ENCODE measurements around the gene PPM1F. TPM values are rescaled to one million over a fixed set of nuclear protein-coding genes. Genes with fewer than 3 reads are reported as not detected.
"Not testable (repeated sequence)": the region's sequence is repeated elsewhere in the genome, so short reads cannot be mapped to it uniquely, and the experiment has no call there.

The PPM1F gene
- total and polyA plus RNA-seq, 4 donors = 5.9 to 65.1 (median 32.0) TPM

DNA sequence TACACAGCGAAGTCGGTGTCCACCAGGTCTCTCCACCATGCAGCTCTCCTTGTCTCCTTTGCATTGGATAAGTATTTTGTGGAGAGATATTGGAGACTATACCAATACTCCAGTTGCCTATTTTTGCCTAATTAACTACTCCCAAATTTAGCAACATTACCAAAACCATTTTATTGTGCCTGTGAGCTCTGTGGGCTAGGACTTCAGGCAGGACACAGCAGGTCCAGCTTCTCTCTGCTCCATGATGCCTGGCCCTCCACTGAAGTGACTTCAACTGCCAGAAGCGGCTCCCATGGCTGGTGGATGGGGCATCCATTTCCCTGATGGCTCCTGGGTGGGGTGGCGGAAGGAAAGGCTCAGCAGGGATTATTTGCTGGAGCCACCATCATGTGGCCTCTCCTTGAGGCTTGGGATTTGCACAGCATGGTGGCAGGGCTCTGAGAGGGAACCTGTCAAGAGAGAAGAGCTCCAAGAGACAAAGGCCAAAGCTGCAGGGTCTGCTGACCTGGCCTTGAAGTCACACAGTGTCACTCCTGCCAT, 48.3 kb downstream of the PPM1F start:
- Histone ChIP-seq H3K36me3 (ENCODE audit: control insufficient read depth in 1 of 2, insufficient read depth in 2 of 2, low read length in 1 of 2) (no peaks in the 10 kb centered on the region), H3K4me1 (ENCODE audit: control insufficient read depth in 1 of 2, insufficient read depth in 2 of 2, low read length in 2 of 2) (no peaks in the 10 kb centered on the region), H3K4me3 (ENCODE audit: low read length in 2 of 2) (no peak overlapping the region), H3K27me3 (ENCODE audit: control insufficient read depth in 1 of 2, insufficient read depth in 2 of 2, low read length in 1 of 2) (no peaks in the 10 kb centered on the region), H3K27ac (ENCODE audit: low read depth in 1 of 2, low read length in 2 of 2) (no peak overlapping the region), H3K9me3 (ENCODE audit: control insufficient read depth, low read length) (no peaks in the 10 kb centered on the region)
- DNase-seq (no peak), ATAC-seq (ENCODE audit: low FRiP score) (no peak)
- intact Hi-C loops (cut with DNase I) = no loop called here
- 97 to 98% methylated on average over 4 of the region's 4 CpGs for WGBS, 2 donors

DNA sequence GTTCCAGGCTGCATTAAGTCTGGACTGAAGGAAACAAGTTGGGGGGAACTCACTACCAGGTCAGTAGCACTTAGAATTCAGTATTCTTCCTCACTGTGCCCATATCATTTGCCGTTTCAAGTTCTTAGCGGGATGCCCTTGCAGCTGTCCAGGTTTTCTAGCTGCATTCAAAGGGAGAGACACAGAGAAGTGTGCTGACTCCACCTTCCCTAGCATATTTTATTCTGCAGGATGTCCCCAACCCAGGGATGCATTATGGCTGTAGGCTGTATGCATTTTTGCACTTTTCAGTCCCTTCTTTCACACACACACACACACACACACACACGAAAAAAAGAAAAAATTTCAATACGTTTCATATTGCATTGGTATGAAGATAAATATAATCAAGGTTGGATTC, 49.4 kb downstream of the PPM1F start:
- Histone ChIP-seq H3K4me3 (ENCODE audit: low read length in 2 of 2) (no peak overlapping the region), H3K27me3 (ENCODE audit: control insufficient read depth in 1 of 2, insufficient read depth in 2 of 2, low read length in 1 of 2) (no peaks in the 10 kb centered on the region), H3K9me3 (ENCODE audit: control insufficient read depth, low read length) (no peaks in the 10 kb centered on the region), H3K27ac (ENCODE audit: low read depth in 1 of 2, low read length in 2 of 2) (no peak overlapping the region), H3K4me1 (ENCODE audit: control insufficient read depth in 1 of 2, insufficient read depth in 2 of 2, low read length in 2 of 2) (no peaks in the 10 kb centered on the region), H3K36me3 (ENCODE audit: control insufficient read depth in 1 of 2, insufficient read depth in 2 of 2, low read length in 1 of 2) (no peaks in the 10 kb centered on the region)
- 86% methylated on average over 4 of the region's 4 CpGs for WGBS, 2 donors
- intact Hi-C loops (cut with DNase I) = no loop called here
- ATAC-seq (ENCODE audit: low FRiP score) (no peak), DNase-seq (no peak)

DNA sequence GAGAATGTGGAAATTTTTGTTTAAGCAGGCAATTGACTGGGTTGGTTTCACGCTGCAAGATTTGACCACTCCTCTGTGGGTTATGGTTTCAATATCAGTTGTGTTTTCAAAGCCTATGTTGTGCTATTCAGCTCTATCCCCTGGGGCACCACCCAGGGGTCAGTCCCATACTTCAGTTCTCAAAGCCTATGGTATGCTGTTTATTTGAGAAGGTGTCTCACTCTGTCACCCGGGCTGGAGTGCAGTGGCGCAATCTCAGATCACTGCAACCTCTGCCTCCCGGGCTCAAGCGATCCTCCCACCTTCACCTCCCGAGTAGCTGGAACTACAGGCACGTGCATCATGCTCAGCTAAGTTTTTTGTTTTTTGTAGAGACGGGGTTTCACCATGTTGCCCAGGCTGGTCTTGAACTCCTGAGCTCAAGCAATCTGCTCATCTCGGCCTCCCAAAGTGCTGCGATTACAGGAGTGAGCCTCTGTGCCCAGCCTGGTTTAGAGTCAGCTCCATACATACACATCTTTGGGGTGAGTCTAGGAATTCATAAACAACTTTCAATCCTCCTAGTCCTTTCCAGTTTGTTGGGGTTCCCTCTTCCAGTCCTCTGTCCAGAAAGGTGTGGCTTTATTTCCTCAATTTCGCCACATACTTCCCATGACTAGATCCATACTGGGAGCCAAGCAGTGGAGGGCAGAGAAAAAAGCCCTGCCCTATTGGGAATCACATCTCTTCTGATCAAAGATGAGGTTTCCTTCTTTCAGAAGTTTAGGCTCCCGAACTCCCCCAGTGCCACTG, 50.2 kb downstream of the PPM1F start:
- no peaks in the 10 kb centered on the region for H3K4me1 ChIP-seq (ENCODE audit: control insufficient read depth in 1 of 2, insufficient read depth in 2 of 2, low read length in 2 of 2)
- intact Hi-C loops (cut with DNase I) = no loop called here
- H3K27ac ChIP-seq (ENCODE audit: low read depth in 1 of 2, low read length in 2 of 2) = no peak overlapping the region
- H3K9me3 ChIP-seq (ENCODE audit: control insufficient read depth, low read length) = no peaks in the 10 kb centered on the region
- WGBS, 2 donors = 91 to 92% methylated on average over 12 of the region's 12 CpGs
- no peak for ATAC-seq (ENCODE audit: low FRiP score)
- DNase-seq = no peak
- no peaks in the 10 kb centered on the region for H3K36me3 ChIP-seq (ENCODE audit: control insufficient read depth in 1 of 2, insufficient read depth in 2 of 2, low read length in 1 of 2)
- H3K4me3 ChIP-seq (ENCODE audit: low read length in 2 of 2) = no peak overlapping the region
- no peaks in the 10 kb centered on the region for H3K27me3 ChIP-seq (ENCODE audit: control insufficient read depth in 1 of 2, insufficient read depth in 2 of 2, low read length in 1 of 2)

DNA sequence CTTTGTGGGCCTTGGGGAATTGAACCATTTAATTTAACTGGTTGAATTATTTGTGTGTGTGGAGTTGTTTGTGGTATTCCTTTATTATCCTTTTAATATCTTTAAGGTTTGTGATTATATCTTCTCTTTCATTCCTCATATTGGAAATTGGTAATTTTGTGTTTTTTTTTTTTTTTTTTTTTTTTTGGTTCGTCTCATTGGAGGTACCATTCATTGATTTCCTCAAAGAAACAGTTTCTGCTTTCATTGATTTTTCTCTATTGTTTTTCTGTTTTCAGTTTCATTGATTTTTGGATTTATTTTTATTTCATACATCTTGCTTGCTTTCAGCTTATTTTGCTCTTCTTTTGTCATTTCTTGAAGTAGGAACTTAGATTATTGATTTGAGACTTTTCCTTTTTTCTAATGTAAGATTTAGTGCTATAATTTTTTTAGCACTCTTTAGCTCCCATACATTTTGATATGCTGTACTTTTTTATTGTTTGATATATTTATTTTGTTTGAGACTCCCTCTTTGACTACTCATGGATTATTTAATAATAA, 54.2 kb downstream of the PPM1F start:
- Histone ChIP-seq H3K27ac (ENCODE audit: low read depth in 1 of 2, low read length in 2 of 2) (no peak overlapping the region), H3K4me1 (ENCODE audit: control insufficient read depth in 1 of 2, insufficient read depth in 2 of 2, low read length in 2 of 2) (no peaks in the 10 kb centered on the region), H3K27me3 (ENCODE audit: control insufficient read depth in 1 of 2, insufficient read depth in 2 of 2, low read length in 1 of 2) (no peaks in the 10 kb centered on the region), H3K9me3 (ENCODE audit: control insufficient read depth, low read length) (no peaks in the 10 kb centered on the region), H3K4me3 (ENCODE audit: low read length in 2 of 2) (no peak overlapping the region), H3K36me3 (ENCODE audit: control insufficient read depth in 1 of 2, insufficient read depth in 2 of 2, low read length in 1 of 2) (no peaks in the 10 kb centered on the region)
- WGBS, 2 donors = 76 to 93% methylated on average over 1 of the region's 1 CpG
- no peak for DNase-seq
- no peak for ATAC-seq (ENCODE audit: low FRiP score)
- intact Hi-C loops (cut with DNase I) = no loop called here

DNA sequence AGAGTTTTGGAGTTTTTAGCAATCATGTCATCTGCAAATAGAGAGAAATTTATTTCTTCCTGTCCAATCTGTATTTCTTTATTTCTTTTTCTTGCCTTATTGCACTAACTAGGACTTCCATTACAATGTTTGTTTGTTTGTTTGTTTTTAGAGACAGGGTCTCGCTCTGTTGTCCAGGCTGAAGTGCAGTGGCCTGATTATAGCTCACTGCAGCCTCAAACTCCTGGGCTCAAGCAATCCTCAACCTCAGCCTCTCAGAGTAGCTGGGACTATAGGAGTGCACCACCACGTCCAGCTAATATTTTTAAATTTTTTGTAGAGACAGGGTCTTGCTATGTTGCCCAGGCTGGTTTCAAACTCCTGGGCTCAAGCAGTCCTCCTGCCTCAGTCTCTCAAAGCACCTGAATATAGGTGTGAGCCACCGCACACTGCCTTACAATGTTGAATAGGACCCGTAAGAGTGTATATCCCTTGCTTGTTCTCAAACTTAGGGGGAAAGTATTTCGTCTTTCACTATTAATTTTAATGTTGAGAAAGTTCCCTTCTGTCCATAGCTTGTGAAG, 55.6 kb downstream of the PPM1F start:
- no peak for DNase-seq
- no peak for ATAC-seq (ENCODE audit: low FRiP score)
- Histone ChIP-seq H3K36me3 (ENCODE audit: control insufficient read depth in 1 of 2, insufficient read depth in 2 of 2, low read length in 1 of 2) (no peaks in the 10 kb centered on the region), H3K4me1 (ENCODE audit: control insufficient read depth in 1 of 2, insufficient read depth in 2 of 2, low read length in 2 of 2) (no peaks in the 10 kb centered on the region), H3K9me3 (ENCODE audit: control insufficient read depth, low read length) (no peaks in the 10 kb centered on the region), H3K27me3 (ENCODE audit: control insufficient read depth in 1 of 2, insufficient read depth in 2 of 2, low read length in 1 of 2) (no peaks in the 10 kb centered on the region), H3K27ac (ENCODE audit: low read depth in 1 of 2, low read length in 2 of 2) (no peak overlapping the region), H3K4me3 (ENCODE audit: low read length in 2 of 2) (no peak overlapping the region)
- WGBS, 2 donors = 92% methylated on average over 5 of the region's 5 CpGs
- intact Hi-C loops (cut with DNase I) = no loop called here

DNA sequence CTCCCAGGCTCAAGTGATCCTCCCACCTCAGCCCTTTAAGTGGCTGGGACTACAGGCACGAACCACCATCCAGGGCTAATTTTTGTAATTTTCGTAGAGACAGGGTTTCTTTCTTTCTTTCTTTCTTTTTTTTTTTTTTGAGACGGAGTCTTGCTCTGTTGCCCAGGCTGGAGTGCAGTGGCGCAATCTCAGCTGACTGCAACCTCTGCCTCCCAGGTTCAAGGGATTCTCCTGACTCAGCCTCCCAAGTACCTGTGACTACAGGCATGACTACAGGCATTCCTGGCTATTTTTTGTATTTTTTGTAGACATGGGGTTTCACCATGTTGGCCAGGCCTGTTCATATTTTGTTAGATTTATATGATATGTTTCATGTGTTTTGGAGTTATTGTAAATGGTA, 56.4 kb downstream of the PPM1F start:
- ATAC-seq (ENCODE audit: low FRiP score); H3K27me3 ChIP-seq (ENCODE audit: control insufficient read depth in 1 of 2, insufficient read depth in 2 of 2, low read length in 1 of 2); H3K27ac ChIP-seq (ENCODE audit: low read depth in 1 of 2, low read length in 2 of 2); DNase-seq; H3K4me3 ChIP-seq (ENCODE audit: low read length in 2 of 2); H3K9me3 ChIP-seq (ENCODE audit: control insufficient read depth, low read length); intact Hi-C loops (cut with DNase I); H3K4me1 ChIP-seq (ENCODE audit: control insufficient read depth in 1 of 2, insufficient read depth in 2 of 2, low read length in 2 of 2); H3K36me3 ChIP-seq (ENCODE audit: control insufficient read depth in 1 of 2, insufficient read depth in 2 of 2, low read length in 1 of 2): not testable (repeated sequence)
- WGBS, 2 donors = 88 to 90% methylated on average over 4 of the region's 4 CpGs

DNA sequence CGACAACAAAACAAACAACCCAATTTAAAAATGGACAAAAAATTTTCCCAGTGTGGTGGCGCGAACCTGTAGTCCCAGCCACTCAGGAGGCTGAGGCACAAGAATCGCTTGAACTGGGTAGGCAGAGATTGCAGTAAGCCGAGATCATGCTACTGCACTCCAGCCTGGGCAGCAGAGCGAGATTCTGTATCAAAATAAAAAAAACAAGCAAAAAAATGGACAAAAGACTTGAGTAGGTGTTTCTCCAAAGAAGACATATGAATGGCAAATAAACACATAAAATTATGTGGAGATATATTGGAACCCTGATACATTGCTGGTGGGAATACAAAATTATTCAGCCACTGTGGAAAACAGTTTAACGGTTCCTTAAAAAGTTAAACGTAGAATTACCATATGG, 57.8 kb downstream of the PPM1F start:
- intact Hi-C loops (cut with DNase I) = no loop called here
- Histone ChIP-seq H3K9me3 (ENCODE audit: control insufficient read depth, low read length) (no peaks in the 10 kb centered on the region), H3K36me3 (ENCODE audit: control insufficient read depth in 1 of 2, insufficient read depth in 2 of 2, low read length in 1 of 2) (no peaks in the 10 kb centered on the region), H3K27ac (ENCODE audit: low read depth in 1 of 2, low read length in 2 of 2) (no peak overlapping the region), H3K4me3 (ENCODE audit: low read length in 2 of 2) (no peak overlapping the region), H3K4me1 (ENCODE audit: control insufficient read depth in 1 of 2, insufficient read depth in 2 of 2, low read length in 2 of 2) (no peaks in the 10 kb centered on the region), H3K27me3 (ENCODE audit: control insufficient read depth in 1 of 2, insufficient read depth in 2 of 2, low read length in 1 of 2) (no peaks in the 10 kb centered on the region)
- no peak for DNase-seq
- WGBS, 2 donors = 92 to 94% methylated on average over 8 of the region's 8 CpGs
- ATAC-seq (ENCODE audit: low FRiP score) = no peak

DNA sequence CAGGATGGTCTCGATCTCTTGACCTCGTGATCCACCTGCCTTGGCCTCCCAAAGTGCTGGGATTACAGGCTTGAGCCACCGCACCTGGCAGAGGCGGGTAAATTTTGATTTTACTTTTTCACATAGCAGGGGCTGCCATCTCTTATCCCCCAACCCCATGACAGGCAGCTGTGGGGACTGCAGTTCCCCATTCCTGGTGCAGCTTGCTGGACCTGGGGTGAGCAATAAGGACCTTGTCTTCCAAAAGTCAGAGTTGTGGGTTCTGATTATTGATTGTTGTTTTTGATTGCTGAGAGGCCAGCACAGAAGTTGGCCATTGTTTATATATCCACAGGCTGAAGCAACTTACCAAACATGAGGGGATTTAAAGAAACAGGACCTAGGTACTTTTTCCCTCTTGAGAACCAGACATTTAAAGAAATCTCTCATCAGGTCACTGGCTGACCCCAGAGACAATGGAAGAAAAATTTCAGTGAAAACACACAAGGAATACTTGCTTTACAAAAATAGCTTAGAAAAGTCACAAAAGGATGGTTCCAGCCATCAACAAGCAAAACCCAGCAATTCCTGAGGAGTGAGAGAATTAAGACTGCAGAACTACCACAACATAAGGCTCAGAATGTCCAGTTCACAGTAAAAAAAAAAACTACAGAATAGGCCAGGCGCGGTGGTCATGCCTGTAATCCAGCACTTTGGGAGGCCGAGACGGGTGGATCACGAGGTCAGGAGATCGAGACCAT, 63.2 kb downstream of the PPM1F start:
- no peak for ATAC-seq (ENCODE audit: low FRiP score)
- Histone ChIP-seq H3K9me3 (ENCODE audit: control insufficient read depth, low read length) (no peaks in the 10 kb centered on the region), H3K27ac (ENCODE audit: low read depth in 1 of 2, low read length in 2 of 2) (peak overlapping the region in 1 of 2 donors; percentile 50), H3K4me1 (ENCODE audit: control insufficient read depth in 1 of 2, insufficient read depth in 2 of 2, low read length in 2 of 2) (no peaks in the 10 kb centered on the region), H3K27me3 (ENCODE audit: control insufficient read depth in 1 of 2, insufficient read depth in 2 of 2, low read length in 1 of 2) (no peaks in the 10 kb centered on the region), H3K4me3 (ENCODE audit: low read length in 2 of 2) (no peak overlapping the region), H3K36me3 (ENCODE audit: control insufficient read depth in 1 of 2, insufficient read depth in 2 of 2, low read length in 1 of 2) (no peaks in the 10 kb centered on the region)
- DNase-seq = no peak
- 49 to 51% methylated on average over 10 of the region's 10 CpGs for WGBS, 2 donors
- intact Hi-C loops (cut with DNase I) = no loop called here

Measured in aorta (tissue), 5 donors.